ENCODE results near the gene INSIG2. TPM values are rescaled to one million over a fixed set of nuclear protein-coding genes. Genes with fewer than 3 reads are reported as not detected.
"Not testable (repeated sequence)": the region's sequence is repeated elsewhere in the genome, so short reads cannot be mapped to it uniquely, and the experiment has no call there.

The INSIG2 gene
- total RNA-seq, 1 donor from 2014 or later = 11.9 TPM

DNA sequence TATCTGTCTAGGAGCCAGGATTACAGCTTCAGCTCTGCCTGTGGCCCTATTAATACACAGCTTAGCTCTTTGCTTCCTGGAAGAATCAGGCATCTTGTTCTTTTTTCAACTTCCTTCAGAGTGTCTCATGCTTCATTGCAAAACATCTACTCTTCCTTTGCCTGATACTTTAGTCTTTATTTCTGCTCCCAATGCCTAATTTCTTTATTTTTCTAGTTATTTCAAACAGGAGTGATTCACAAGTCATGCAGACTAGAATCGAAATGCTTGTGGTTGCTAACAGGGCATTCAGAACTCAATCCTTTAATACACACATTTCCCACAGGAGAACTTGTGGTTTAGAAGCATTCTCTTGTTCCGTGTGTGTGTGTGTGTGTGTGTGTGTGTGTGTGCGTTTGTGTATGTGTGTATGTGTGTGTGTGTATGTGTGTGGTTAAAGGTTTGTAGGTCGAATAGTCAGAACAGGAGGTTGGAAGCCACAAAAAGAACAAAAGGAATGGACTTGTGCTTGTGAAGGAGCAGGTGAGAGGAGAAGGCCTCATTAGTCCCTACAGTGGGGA, 28.3 kb upstream of the INSIG2 start:
- DNase-seq (ENCODE audit: low read depth in 2 of 2) = no peak

- DNase-seq (ENCODE audit: low read depth in 2 of 2) = peak in 1 of 2 donors; percentile 7
Measured at GRCh38 chr2:118061135-118061955, 26.9 kb upstream of the INSIG2 start.

- DNase-seq (ENCODE audit: low read depth in 2 of 2) = peak in 1 of 2 donors; percentile 10
Measured at GRCh38 chr2:118062048-118062447, 26.2 kb upstream of the INSIG2 start.

DNA sequence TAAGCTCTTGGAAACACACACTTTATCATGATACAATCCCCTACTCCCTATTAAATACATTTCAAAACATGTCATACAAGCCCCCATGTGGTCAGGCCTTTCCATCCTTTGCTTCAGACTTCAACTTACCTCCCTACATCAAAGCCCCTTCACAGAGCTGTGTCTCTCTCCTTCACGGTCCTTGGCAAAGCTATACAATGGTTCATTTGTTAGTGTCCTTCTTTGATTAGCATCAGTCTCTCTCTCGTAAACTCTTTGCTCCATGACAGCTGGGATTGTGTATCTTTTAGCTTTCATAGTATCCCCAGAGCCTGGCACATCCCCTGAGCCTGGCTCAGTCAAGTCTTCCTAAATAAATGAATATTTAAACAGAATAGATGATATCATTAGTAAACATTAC, 25.6 kb upstream of the INSIG2 start:
- DNase-seq (ENCODE audit: low read depth in 2 of 2) = no peak

- DNase-seq (ENCODE audit: low read depth in 2 of 2) = no peak
Measured at GRCh38 chr2:118065015-118065706, 23.1 kb upstream of the INSIG2 start.

GRCh38 chr2:118065921-118066511, 22.3 kb upstream of the INSIG2 start:
- peak in 1 of 2 donors; percentile 2 for DNase-seq (ENCODE audit: low read depth in 2 of 2)

- no peak for DNase-seq (ENCODE audit: low read depth in 2 of 2)
Measured at GRCh38 chr2:118077636-118078247, 10.5 kb upstream of the INSIG2 start.

GRCh38 chr2:118078734-118079133, 9.5 kb upstream of the INSIG2 start:
- DNase-seq (ENCODE audit: low read depth in 2 of 2) = no peak

- DNase-seq (ENCODE audit: low read depth in 2 of 2) = no peak
Measured at GRCh38 chr2:118084491-118085089, 3.7 kb upstream of the INSIG2 start.

- no peak for DNase-seq (ENCODE audit: low read depth in 2 of 2)
Measured at GRCh38 chr2:118085173-118086023, 2.9 kb upstream of the INSIG2 start.

- DNase-seq (ENCODE audit: low read depth in 2 of 2) = no peak
Measured at GRCh38 chr2:118086024-118086633, 2.1 kb upstream of the INSIG2 start.

DNA sequence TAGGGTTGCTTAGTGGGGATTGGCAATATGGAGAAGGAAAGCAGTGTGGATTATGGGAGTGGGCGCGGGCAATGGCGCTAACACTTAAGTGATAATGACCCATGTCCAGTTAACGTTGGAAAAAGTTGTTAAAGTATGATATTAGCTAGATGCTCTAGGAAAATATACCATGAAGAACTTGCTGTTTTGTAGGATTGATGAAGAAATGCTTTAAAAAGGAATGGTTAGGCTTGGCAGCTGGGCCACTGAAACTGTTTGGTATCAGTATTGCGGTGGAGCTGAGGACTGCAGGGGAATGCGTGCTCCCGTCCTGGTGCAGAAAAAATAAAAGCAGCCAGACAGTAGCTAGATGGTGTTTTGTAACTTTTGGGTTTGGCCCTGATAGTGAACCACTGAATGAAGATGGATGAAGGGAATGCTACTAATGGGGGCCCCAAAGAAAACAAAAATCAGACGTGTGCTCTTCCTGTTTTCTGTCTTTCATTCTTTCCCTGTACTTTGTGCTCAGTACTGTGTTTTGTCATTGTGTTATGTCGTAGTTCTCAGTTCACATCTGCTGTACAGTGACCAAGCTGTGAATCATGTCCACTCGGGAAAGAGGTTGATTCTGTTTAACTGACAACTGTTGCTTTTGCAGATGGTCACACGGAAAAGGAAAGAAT, 999 bp downstream of the INSIG2 start:
- peak; percentile 58 to 84 for DNase-seq (ENCODE audit: low read depth in 2 of 2)

DNA sequence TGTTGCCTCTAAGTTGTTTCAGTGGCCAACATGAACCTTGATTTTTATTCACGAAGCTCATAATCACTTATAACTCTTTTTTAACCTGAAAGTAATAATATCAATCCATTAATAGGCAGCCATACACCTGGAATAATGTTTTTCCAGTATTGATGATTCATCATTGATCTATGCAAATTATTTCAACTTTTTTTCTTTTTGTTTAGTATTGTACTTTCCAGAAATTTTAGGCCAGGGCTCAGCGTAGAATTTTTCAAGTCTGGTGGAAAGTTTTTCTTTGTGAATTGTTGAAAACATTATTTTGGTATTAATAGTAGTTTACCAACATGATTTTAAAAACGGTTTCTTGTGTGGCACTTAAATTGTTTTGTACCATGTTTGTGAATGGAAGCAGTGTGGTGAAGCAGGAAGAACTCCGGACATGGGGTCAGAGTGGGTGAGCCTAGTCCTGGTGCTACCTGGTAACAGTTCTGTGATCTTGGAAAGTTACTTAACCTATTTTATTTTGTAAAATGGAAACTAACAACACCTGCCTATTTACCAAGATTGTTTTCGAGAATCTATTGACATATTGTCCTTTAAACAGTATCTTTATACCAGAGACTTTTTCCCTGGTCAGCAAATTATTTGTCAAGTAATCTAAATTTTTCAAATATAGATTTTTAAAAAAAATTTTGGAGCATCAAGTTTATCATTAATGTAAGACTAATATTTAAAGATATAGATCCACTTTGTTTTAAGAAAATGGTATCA, 2.3 kb downstream of the INSIG2 start:
- DNase-seq (ENCODE audit: low read depth in 2 of 2) = peak in 1 of 2 donors; percentile 37

- DNase-seq (ENCODE audit: low read depth in 2 of 2) = no peak
Measured at GRCh38 chr2:118091140-118091478, 2.8 kb downstream of the INSIG2 start.

DNA sequence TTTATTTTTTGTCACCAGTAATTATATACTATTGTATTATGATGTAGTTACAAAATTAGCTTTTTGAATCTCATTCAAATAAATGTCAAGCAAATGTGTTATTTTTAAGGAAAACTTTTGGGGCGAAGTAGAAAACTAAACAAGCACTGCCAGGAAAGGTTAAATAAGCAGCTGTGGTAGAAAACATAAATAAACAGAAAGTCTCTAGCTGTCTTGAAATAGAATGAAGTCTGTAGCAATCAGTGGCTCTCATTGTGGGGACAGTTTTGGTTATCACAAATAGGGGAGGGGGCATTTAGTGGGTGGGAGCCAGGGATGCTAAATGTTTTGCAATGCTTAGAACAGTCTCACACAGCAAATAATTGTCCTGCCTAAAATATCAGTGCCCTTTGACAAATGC, 3.4 kb downstream of the INSIG2 start:
- no peak for DNase-seq (ENCODE audit: low read depth in 2 of 2)

- not testable (repeated sequence) for DNase-seq (ENCODE audit: low read depth in 2 of 2)
Measured at GRCh38 chr2:118094102-118094501, 5.8 kb downstream of the INSIG2 start.

DNA sequence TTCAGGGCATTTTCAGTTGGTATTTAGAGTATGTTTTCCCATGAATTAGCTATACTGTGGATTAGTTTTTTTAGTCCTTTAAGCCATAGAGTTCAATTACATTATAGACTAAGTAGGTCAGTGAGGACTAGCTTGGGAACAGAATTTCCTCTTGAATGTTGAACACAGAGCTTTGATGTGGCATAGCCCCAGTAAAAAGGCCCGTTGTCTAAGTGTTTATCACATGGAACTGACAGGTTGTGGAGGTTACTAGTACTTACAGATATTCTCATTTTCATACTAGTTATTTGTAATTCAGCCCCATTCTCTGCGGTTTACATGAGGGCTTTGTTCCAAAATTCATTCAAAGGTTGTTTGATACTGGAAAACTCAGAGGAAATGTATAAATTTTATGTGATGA, 6.2 kb downstream of the INSIG2 start:
- DNase-seq (ENCODE audit: low read depth in 2 of 2) = no peak

DNA sequence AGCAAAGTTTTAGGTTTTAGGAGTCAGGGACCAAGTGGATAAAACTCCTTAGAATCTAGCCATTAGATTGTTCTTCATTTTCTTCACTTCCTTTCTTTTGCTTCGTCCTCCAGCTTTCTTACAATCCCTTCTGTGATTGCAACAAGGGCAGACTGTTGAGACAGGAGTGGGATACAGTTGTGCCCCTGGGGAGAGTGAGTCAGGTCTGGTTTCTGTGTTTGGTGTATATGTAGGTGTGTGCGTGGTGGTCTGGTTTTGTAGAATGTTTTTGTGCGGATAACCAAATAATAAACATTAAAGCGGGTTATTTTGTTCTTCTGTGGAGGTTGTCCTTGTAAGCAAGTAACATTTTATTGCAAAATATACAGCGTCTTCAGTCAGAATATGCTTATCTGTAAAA, 7.3 kb downstream of the INSIG2 start:
- no peak for DNase-seq (ENCODE audit: low read depth in 2 of 2)

DNA sequence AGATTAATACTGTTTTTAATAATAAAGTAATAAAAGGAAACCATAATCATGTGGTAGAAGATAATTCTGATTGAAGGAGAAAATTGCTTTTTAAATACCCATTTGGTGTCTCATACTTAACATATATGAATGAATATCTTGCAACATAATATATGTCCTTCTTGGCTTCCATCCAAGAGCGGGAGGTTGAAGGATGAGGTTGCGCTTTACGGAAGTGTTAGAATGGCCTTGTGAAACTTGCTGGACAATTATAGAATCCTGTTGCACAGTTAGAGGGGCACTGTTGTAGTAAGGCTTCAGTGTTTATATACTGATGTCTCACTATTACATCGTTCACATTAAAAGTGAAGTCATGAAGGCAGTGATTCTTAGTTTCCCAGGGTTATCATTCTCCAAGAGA, 9.4 kb downstream of the INSIG2 start:
- DNase-seq (ENCODE audit: low read depth in 2 of 2) = peak in 1 of 2 donors; percentile 26

Measured in dermis microvascular lymphatic vessel endothelial cell (primary cell).